Fibroblast of skin of left biceps (primary cell): ENCODE measurements around the gene FRA10AC1.
A peak's percentile ranks its signal among the peaks of the same experiment; 100 is the strongest.
"Not testable (repeated sequence)": the region's sequence is repeated elsewhere in the genome, so short reads cannot be mapped to it uniquely, and the experiment has no call there.

Experiments used
- DNase-seq, 2 experiments: peaks; one replicate each; pipeline ENCODE4 v3.0.0-alpha.2; 2013; ENCODE audit warnings: low read depth in 2 of 2

FRA10AC1 gene

DNA sequence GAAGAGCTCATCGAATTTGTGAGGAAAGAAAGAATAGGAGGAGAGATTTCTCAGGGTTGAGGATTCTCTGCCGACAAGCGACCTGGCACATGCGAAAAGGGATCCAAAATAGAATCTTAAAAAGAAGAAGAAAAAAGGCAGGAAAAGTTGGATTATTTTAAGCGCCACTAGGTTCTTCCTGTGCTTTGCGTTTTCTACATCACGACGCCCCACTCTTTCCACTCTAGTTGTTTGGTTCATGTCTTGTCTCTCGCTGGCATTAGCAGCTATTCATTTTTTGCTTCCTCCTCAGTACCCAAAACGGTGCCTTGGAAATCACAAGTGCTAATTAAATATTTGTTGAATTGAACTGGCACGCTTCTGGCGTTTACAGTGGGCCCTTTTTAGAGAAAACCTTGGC lies 674 bp upstream of the FRA10AC1 start:
- no peak for DNase-seq

DNA sequence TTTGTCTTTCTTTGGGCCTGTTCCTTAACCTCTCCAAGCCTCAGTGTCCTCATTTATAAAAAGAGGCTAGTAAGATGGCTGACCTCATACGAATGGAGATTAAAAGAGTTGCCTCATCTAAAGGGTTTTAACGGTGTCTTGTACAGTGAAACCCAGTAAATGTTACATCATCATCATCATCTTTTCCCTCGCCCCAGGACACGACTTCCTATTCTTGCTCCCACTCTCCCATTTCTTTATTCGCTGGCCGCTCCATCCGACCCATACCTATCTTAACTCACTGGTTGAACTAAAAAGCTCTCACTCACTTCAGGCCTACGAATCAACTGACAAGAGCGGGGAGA lies 554 bp downstream of the FRA10AC1 start:
- peak; percentile 10 for DNase-seq

DNA sequence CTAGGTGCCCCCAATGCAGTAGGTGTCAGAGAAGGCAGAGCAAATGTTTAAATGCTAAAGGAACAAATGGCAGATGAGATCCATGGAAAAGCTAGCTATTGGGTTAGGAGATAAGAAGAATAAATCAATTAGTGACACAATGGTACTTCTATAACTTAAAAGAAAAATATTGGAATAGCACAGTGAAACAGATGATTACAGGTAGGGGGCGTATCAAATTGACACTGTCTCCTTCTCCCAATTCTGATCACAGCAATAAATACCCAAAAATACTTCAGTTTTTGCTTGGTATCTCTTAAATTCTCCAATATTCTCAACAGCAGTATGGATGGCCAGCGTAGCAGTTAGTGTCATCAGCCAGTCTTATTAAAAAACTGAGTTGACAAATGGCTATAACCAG lies 5.2 kb downstream of the FRA10AC1 start:
- DNase-seq: no peak

DNA sequence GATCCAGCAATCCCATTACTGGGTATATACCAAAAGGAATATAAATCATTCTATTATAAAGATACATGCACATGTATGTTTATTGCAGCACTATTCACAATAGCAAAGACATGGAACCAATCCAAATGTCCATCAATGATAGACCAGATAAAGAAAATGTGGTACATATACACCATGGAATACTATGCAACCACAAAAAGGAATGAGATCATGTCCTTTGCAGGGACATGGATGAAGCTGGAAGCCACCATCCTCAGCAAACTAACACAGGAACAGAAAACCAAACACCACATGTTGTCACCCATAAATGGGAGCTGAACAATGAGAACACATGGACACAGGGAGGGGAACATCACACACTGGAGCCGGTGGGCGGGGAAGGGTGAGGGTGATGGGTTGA lies 5.8 kb downstream of the FRA10AC1 start:
- DNase-seq: not testable (repeated sequence)

DNA sequence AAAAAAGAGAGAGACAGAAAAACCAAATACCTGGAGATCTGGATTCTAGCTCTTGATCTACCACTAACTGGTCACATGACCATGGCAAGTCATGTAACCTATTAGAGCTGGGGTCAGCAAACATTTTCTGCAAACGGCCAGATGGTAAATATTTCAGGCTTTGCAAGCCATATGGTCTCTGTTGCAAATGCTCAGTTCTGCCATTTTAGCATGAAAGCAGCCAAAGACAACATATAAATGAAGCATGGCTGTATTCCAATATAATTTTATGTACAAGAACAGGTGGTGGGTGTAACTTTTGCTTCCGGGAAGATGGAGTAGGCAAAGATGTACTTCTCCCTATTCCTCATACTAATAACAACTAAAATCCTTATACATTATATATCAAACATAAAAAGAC lies 6.7 kb downstream of the FRA10AC1 start:
- no peak for DNase-seq

DNA sequence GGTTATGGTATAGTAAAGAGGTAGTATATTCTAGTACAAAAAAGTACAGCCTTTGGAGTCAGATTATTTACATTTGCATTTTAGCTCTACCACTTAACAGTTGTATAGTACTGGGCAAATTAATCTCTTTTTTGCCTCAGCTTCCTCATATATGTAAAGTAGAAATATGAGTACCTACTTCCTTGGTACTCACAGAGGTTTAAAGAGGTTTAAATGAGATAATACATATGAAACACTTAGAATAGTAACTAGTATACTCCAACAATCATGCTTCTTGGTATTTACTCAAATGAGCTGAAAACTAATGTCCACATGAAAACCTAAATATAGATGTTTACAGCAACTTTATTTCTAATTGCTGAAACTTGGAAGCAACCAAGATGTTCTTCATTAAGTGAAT lies 14.7 kb downstream of the FRA10AC1 start:
- DNase-seq: no peak

DNA sequence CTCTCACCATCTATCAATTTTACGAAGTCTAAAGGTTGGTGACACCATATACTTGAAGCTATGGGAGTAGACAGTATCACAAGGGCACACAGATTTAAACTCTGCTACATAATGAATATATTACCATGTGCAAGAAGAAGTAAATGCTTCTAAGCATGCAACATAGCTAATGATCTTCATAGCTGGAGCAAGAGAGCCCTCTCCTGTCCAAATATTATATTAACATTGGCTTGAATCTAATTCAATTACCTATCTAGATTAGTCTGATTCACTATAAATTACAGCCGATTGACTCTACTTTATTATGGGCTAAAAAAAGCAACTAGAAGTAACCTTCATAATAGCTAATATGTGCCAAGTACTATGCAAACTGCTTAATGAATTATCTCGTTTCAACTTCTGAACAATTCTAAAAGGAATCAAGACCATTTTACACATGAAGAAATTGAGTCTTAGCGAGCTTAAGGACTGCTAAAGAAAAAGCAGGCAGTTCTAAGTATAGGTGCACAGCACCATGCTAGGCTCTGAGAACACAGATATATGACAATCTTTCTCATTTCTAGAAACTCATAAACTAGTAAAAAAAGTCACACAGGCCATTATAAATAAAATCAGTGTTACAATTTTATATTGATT lies 21.9 kb downstream of the FRA10AC1 start:
- no peak for DNase-seq

DNA sequence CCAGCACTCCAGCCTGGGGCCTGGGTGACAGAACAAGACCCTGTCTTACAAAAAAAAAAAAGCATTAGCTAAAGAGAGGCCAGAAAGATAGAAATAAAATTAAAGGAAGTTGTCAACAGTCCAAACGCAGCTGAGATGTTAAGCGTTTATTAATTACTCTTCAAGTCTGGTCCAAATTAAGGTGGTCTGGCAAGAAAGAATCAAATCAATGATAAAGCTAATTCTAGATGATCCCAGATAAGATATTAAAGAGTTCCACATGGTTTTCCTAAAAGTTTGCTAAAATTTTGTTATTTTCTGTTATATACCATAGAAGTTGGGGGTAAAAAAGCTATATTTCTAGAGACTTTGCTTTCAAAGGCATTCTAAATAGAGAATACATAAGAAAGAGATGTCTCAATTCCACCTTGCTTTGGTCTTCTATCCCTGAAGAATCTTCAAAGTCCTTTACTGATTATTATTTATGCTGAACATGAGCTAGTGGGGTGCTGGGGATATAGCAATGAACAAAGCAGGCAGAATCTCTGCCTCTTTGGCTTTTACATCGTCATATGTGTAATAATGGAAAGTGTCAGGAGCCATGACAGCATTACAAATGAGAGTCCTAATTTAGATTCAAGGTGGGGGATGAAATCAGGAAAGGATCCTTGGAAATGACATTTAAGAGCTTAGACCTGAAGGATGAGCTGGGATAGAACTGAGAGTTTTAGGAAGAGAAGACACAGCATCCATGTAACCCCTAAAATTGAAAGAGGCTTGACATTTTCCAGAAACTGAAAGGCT lies 23.4 kb downstream of the FRA10AC1 start:
- DNase-seq: no peak

DNA sequence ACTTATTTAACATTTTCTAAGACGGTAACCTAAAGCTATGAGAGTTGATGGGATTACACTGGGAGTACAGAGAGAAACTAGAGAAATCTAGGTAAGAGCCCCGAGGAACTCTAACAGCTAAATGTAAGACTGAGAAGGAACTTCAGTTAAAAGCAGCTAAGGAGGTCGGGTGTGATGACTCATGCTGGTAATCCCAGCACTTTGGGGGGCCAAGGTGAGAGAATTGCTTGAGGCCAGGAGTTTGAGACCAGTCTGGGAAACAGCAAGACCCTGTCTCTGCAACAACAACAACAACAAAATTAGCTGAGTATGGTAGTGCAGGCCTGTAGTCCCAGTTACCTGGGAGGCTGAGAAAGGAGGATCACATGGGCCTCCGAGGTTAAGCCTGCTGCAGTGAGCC lies 24.0 kb downstream of the FRA10AC1 start:
- DNase-seq: no peak

DNA sequence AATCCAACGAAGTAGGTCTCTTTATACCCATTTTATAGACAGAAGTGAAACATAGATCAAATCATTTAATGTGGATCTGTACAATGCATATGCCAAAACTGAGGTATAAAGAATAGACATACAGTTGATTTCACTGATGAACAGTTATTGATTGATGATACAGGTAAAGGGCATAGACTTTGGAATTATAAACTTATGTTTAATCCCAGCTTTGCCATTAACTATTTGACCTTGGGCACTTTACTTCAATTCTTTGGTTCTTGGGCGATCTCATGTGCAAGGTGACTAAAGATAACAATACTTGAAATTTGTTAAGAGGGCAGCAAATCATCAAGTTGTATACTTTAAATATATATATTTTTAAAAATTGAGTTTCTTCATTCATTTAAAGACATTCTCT lies 28.6 kb downstream of the FRA10AC1 start:
- no peak for DNase-seq

DNA sequence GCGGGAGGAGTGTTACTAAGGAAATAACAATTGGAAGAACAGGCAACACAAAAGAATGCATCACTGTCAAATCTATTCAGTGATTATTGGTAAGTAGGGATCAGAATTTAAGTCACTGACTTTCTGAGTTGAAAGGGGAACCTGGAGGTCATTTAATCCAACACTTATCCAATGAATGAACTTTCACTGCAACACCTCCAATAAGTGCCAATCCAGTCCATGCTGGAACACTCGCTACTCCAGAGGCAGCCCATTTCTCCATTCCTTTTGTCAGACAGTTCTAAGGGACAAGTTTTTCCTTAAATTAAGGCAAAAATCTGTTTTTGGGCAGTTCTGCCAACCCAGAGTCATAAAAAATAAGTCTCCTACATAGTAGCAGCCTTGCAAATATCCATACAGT lies 29.5 kb downstream of the FRA10AC1 start:
- no peak for DNase-seq

DNA sequence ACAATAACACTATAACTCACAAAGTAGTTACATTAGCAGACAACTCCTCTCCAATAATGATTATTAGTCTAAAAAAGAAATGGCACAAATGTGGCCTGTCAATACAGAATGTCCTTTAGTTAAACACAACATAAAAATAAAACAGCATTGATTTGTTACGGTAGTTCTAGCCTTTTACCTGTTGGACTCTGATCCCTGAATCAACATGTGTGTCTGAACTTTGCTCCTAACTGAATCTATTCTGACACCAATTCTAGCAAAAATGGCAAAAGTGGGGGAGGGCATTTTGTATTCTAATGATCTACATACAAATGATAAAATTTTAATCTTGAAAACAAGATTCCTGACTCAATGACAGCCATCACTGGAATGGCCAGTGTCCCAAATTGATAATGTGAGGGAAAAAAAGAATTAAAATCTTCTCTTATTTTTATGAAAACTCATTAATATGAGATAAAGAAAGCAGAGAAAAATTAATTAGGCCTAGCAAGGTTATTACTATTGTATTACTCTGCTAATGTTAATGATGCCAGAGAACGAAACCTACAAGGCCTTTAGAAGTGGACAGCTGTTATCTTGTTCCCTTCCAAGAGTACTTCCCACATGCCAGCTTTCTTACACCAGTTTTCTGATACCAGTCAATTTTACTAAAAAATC lies 30.2 kb downstream of the FRA10AC1 start:
- DNase-seq: no peak

DNA sequence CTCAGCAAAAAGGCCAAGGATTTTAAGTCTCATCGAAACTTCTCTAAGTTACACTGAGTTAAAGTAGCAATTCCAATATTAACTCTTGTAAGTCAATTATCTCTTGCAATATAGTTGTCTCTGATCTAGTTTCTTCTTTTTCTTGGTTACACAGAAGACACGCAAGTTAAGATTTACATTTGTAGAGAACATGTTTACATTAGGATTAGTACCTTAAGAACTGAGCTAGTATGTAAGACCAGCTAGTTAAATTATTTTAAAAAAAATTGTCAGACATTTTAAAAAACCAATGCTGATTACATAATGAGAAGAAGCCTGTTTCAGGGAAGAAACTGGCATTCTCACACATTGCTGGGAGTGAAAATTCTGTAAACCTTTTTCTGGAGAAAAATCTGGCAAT lies 31.4 kb downstream of the FRA10AC1 start:
- DNase-seq: no peak

DNA sequence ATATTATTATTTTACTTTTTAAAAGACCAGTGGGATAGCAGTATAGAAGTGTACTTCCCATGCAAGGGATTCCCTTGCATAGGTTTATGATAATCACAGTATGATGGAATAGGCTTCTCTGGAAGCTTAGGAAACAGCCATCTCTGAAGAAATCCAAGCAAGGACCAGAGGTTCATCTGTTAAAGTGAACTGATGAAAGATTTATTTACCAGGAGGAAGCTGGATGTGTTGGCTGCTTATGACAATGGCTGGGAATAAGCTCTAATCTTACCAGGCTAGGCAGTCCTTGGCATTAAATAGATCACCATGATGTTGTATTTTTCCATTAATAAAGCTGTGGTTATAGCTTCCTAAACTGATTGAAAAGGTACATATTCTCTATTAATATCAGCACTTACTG lies 32.0 kb downstream of the FRA10AC1 start:
- DNase-seq: no peak

DNA sequence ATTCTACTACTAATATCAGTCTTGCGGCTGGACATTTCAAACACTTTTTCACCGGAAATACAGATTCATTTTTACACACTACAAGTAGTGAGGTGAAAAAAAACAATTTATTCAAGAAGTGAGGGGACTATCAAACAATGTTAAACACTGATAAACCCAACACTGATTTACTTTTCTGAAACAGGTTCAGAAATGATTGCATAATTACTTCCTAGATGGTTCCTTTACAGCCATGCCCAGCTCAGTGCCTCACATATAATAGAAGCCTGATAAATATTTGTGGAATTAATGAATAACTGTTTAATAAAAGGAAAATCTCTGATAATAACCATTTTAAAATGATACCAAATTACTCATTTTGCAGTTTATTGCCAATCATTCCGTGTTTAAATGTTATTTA lies 34.6 kb downstream of the FRA10AC1 start:
- DNase-seq: no peak

DNA sequence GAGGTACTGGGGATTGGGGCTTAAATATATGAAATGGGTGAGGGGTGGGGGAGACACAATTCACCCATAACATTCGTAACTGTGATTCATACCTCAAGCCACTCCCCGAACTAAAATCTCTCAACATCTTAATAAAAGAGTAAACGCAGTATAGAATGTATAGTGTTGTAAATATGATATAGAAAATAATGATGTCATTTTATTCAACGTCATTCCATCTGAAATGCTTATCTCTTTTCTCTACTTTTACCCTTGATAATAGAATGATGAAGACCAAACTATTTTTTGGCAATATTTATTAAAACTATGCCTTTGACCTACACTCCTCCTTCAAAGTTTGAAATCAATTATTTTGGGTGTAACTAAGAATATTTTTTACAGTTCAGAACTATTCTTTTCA lies 36.4 kb downstream of the FRA10AC1 start:
- DNase-seq: no peak

DNA sequence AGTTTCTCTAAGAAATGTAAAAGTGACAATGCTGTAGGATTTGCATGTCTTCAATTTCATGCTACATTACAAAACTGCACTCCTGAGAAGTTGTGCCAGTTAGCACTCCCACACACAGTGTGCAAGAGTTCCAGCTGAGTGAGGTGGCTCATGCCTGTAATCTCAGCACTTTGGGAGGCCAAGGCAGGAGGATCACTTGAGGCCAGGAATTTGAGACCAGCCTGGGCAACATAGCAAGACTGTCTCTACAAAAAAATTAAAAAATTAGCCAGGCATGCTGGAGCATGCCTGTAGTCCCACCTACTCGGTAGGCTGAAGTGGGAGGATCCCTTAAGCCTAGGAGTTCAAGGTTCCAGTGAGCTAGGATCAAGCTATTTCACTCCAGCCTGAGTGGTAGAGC lies 44.6 kb downstream of the FRA10AC1 start:
- no peak for DNase-seq

DNA sequence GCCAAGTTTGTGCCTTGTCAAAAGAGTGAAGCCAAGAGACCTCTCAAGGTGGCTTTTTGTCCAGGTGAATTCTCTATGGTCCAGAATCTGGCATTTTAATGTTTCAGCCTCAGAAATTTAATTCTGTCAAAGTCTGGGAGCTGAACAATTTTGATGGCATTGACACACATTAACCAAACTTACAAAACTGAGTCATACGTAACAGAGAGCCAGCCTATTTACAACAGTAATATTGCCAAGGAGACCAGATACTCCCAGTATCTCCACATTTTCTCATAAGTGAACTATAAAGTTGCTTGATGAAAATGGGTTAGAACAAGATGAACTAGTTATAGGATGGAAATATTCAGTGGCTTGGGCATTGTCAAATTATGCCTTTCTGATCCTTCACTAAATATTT lies 46.2 kb downstream of the FRA10AC1 start:
- DNase-seq: no peak

DNA sequence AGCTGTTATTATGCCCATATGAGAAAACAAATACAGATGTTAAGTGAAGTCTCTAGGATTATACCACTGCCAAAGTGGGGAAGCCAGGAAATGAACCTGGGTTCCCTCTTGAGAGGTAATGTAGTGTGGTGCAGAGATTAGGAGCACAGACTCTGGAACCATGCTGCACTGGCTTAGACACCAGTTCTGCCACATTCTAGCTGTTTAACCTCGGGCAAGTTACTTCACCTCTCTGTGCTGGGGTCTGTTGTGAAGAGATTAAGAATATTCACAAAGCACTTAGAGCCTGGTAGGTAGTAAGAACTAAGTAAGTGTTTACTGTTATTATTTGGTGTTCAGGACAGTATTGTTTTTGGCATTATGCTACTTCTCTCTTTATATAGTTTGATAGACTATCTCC lies 48.2 kb downstream of the FRA10AC1 start:
- DNase-seq: no peak

DNA sequence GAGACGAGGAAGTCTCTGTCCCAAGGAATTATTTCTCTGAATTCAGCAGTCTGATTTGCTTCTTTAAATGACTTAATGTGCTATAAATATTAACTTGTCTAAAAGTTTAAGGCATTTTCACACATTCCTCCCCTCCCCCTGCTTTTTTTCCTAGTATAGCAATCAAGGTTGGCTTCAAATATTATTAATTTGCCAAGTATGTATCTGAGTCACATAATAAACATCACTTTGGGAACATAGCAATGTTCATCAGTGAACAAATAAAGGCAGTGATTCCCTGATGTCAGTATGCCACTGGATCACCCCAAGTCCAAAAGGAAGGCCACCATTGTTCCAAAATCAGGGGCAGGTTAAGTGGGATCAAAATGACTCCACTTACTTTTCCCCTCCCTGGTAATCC lies 49.5 kb downstream of the FRA10AC1 start:
- DNase-seq: peak; percentile 1

DNA sequence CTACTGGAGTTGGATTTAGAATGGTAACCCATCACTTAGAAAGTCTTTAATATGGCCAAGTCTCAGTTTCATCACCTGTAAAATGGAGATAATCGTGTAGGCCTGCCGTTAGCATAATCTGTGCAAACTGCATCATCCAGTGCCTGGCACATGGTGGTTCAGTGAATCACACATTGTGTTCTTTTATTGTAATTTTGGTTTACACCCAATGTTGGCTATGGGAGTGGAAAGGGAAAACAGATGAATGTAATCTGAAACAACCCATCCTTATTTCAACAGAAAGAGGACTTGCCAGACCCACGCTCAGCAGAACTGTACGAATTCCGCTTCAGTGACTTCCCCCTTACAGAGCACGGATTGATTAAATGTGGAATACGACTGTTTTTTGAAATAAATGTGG lies 62.6 kb downstream of the FRA10AC1 start:
- no peak for DNase-seq

DNA sequence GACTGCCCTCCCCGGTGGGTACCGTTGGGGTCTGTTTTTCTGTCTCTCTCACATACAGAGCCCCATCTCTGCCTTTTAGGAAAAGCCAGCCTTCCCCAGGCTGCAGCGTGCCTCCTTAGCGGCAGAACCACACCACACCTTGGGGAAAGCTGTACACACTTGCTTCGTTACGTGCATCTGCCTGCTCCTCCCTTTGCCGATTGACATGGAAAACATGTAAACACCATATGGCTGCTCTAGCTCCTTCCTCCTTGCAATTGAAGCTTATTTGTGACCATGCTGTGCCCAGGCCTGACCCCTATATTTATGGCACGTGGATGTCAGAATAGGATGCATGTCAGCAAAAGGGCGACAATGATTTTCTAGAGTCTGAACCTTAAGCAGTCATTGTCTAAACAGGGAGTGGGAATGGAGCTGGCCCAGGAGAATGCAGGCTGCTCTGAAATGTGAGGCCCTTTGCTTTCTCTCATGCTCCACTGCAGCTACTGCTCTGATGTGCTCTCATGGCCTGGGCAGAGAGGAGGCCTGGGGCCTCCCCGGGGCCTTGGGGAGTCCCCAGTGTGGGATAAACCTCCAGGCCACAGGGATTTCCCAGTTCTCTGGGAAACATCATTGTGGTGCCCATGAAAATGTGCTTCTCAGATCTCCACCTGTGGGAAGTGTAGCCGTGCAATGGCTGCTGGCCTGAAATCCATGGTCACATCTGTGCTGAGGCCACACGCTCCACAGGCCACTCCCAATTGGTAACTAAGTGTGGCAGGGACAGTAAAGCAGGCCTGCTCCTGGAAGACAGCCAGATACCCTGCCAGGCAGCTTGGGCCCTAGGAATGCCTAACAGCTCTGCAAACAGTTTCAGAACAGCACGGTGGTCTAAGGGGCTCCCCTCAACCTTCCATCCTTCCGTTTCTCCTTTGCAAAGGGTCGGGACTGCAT lies 71.5 kb downstream of the FRA10AC1 start:
- DNase-seq: no peak
